DOHH2 (cell line): Measurements from ENCODE around the gene SLC4A2.

Experiments
- H3F3A ChIP-seq: fragments of 200-600 bp; sonication (generic), shearing (Covaris generic); 2 replicates; pipeline ENCODE4 v1.6.0; 2016; ENCODE audit warnings: antibody characterized with exemption, mild to moderate bottlenecking; ENCODE audit not compliant: control insufficient read depth, insufficient read depth
- H3K27ac ChIP-seq: fragments of 200-600 bp; sonication (generic); 2 replicates; pipeline ENCODE4 v1.5.1; 2014; ENCODE audit warnings: low read depth, mild to moderate bottlenecking, low read length, moderate library complexity
- H3K27me3 ChIP-seq: fragments of 200-600 bp; sonication (generic); 2 replicates; pipeline ENCODE4 v1.6.1; 2014; ENCODE audit warnings: mild to moderate bottlenecking, low read length, mixed read lengths; ENCODE audit not compliant: control insufficient read depth
- H3K36me3 ChIP-seq: fragments of 200-600 bp; sonication (generic); 2 replicates; pipeline ENCODE4 v1.6.1; 2014; ENCODE audit warnings: mild to moderate bottlenecking, low read length, moderate library complexity, mixed read lengths; ENCODE audit not compliant: control insufficient read depth
- H3K4me1 ChIP-seq: fragments of 200-600 bp; sonication (generic); 2 replicates; pipeline ENCODE4 v1.6.1; 2014; ENCODE audit warnings: mild to moderate bottlenecking, low read length, mixed read lengths; ENCODE audit not compliant: control insufficient read depth
- H3K4me2 ChIP-seq: fragments of 200-600 bp; sonication (generic); 2 replicates; pipeline ENCODE4 v1.6.0; 2014; ENCODE audit warnings: mild to moderate bottlenecking, low read length, moderate library complexity
- H3K4me3 ChIP-seq: fragments of 200-600 bp; sonication (generic); 2 replicates; pipeline ENCODE4 v1.5.1; 2014; ENCODE audit warnings: mild to moderate bottlenecking, low read length, mixed read lengths
- H3K79me2 ChIP-seq: fragments of 200-600 bp; sonication (generic); 2 replicates; pipeline ENCODE4 v1.6.1; 2014; ENCODE audit warnings: mild to moderate bottlenecking, low read length, mixed read lengths; ENCODE audit not compliant: control insufficient read depth
- H3K9me2 ChIP-seq: fragments of 200-600 bp; sonication (generic); replicated peaks from 2 replicates; pipeline ENCODE4 v1.6.1; 2014; ENCODE audit warnings: mild to moderate bottlenecking, low read length, mixed read lengths; ENCODE audit not compliant: control insufficient read depth
- H3K9me3 ChIP-seq: fragments of 200-600 bp; sonication (generic); 2 replicates; pipeline ENCODE4 v1.6.1; 2014; ENCODE audit warnings: antibody characterized with exemption, low read length, mixed read lengths; ENCODE audit not compliant: control insufficient read depth, insufficient read depth
- H4K20me1 ChIP-seq: fragments of 200-600 bp; sonication (generic); 2 replicates; pipeline ENCODE4 v1.6.0; 2014; ENCODE audit warnings: low read depth, mild to moderate bottlenecking, antibody characterized with exemption, low read length, moderate library complexity; ENCODE audit not compliant: control insufficient read depth, insufficient read depth
- EZH2phosphoT487 ChIP-seq: fragments of 200-600 bp; sonication (generic); IDR thresholded peaks from 2 replicates; pipeline ENCODE4 v1.6.1; 2017; ENCODE audit warnings: borderline replicate concordance, mild to moderate bottlenecking, antibody characterized with exemption, low read length, moderate library complexity, mixed read lengths
- TF ChIP-seq, protein P1 (sequence below): fragments of 200-600 bp; sonication (generic); IDR thresholded peaks from one replicate; pipeline ENCODE4 v1.5.1; 2014; ENCODE audit warnings: antibody characterized with exemption, mild to moderate bottlenecking, low read depth, low read length; ENCODE audit not compliant: poor library complexity, severe bottlenecking

Gene SLC4A2

DNA sequence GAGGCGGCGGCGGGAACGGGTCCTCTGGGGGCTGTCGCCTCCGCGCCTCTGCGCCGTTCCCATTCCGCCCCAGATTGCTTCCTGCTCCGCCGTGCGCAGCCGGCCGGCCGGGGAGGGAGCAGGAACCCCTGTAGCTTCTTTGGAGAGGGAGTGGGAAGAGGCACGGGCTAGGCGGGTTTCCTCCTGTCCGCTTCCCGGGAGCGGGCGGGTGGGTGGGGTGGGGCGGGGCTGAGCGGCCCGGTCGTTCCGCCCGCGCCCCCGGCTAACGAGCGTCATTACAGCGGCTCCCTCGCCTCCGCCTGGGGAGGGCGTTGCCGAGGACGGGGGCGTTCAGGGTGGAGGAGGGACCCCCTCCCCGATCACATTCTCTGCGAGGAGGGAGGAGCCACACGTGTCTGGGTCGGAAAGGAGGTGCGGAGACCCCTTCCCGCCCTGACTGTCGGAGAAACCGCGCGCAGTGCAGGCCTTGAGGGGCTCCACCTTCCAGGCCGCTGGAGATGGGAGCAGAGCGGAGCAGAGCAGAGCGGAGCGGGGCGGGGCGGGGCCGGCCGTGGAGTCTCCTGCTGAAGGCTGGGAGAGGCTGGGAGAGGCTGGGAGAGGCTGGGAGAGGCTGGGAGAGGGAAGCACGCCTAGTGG lies 66.6 kb downstream of the SLC4A2 start:
- Histone ChIP-seq H4K20me1 (no peaks in the 10 kb centered on the region; the same call in 1 of the 2 replicates), H3K27me3 (no peaks in the 10 kb centered on the region), H3K4me1 (no peaks in the 10 kb centered on the region), H3K9me3 (no peaks in the 10 kb centered on the region), H3K79me2 (no peaks in the 10 kb centered on the region), H3F3A (no peaks in the 10 kb centered on the region), H3K9me2 (no peaks in the 10 kb centered on the region), H3K36me3 (no peaks in the 10 kb centered on the region), H3K4me3 (no peak overlapping the region), H3K4me2 (no peak overlapping the region), H3K27ac (no peak overlapping the region)
- TF ChIP-seq, protein P1, sequence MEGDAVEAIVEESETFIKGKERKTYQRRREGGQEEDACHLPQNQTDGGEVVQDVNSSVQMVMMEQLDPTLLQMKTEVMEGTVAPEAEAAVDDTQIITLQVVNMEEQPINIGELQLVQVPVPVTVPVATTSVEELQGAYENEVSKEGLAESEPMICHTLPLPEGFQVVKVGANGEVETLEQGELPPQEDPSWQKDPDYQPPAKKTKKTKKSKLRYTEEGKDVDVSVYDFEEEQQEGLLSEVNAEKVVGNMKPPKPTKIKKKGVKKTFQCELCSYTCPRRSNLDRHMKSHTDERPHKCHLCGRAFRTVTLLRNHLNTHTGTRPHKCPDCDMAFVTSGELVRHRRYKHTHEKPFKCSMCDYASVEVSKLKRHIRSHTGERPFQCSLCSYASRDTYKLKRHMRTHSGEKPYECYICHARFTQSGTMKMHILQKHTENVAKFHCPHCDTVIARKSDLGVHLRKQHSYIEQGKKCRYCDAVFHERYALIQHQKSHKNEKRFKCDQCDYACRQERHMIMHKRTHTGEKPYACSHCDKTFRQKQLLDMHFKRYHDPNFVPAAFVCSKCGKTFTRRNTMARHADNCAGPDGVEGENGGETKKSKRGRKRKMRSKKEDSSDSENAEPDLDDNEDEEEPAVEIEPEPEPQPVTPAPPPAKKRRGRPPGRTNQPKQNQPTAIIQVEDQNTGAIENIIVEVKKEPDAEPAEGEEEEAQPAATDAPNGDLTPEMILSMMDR = no peak
- TF ChIP-seq EZH2phosphoT487 = no peak
